Calu3 (cell line): ENCODE data around the gene GSTO1. TPM values are rescaled to one million over a fixed set of nuclear protein-coding genes. Genes with fewer than 3 reads are reported as not detected.

Source experiments
- BruUV-seq: library from RNA; stranded (reverse); fragments of 400-500 nt; replicated peaks from 2 replicates; lab custom pipeline; 2021; lab: Mats Ljungman, UMichigan
- CTCF ChIA-PET: fragments of 300-600 bp; sonication (Branson Sonifier 250); formaldehyde crosslinking; loops from one replicate; lab custom pipeline; 2022; ENCODE audit warnings: antibody characterized with exemption; lab: Charles Lee
- DNase-seq: peaks from one replicate; pipeline ENCODE4 v3.0.0; 2022
- H3K27ac Mint-ChIP-seq: one replicate; pipeline ENCODE4 v1.8.0; 2022; ENCODE audit warnings: mixed read lengths; ENCODE audit not compliant: unreplicated experiment
- H3K27me3 Mint-ChIP-seq: one replicate; pipeline ENCODE4 v1.8.0; 2022; ENCODE audit warnings: mixed read lengths; ENCODE audit not compliant: unreplicated experiment
- H3K36me3 Mint-ChIP-seq: one replicate; pipeline ENCODE4 v1.8.0; 2022; ENCODE audit warnings: mild to moderate bottlenecking, moderate library complexity, mixed read lengths; ENCODE audit not compliant: insufficient read depth, unreplicated experiment
- H3K4me1 Mint-ChIP-seq: one replicate; pipeline ENCODE4 v1.8.0; 2022; ENCODE audit warnings: mild to moderate bottlenecking, low read depth, mixed read lengths; ENCODE audit not compliant: unreplicated experiment
- H3K4me3 Mint-ChIP-seq: one replicate; pipeline ENCODE4 v1.8.0; 2022; ENCODE audit warnings: mild to moderate bottlenecking, low read depth, moderate library complexity, mixed read lengths; ENCODE audit not compliant: unreplicated experiment
- H3K9me3 Mint-ChIP-seq: one replicate; pipeline ENCODE4 v1.8.0; 2022; ENCODE audit warnings: low read depth, mixed read lengths; ENCODE audit not compliant: unreplicated experiment
- CTCF ChIP-seq: fragments of 200-600 bp; IDR thresholded peaks from one replicate; pipeline ENCODE4 v1.8.0; 2022; ENCODE audit warnings: antibody characterized with exemption; ENCODE audit not compliant: unreplicated experiment
- intact Hi-C: fragments of 100-400 bp; cut with micrococcal nuclease; formaldehyde crosslinking; loops from one replicate; pipeline ENCODE4 v1.10.0; 2022; ENCODE audit not compliant: unreplicated experiment
- total RNA-seq: library from RNA; stranded (reverse); gene quantifications from 2 replicates; pipeline ENCODE4 v1.2.3, GENCODE V29; 2022

The GSTO1 gene
- total RNA-seq, 1 experiment from 2014 or later, result 61.5 TPM

GRCh38 chr10:104304356-104304745, 49.7 kb downstream of the GSTO1 start:
- Mint-ChIP-seq H3K27ac (no peak overlapping the region), H3K36me3 (peaks cover 8% of the 10 kb centered on the region), H3K27me3 (no peaks in the 10 kb centered on the region), H3K4me3 (no peak overlapping the region), H3K9me3 (peaks cover 5% of the 10 kb centered on the region), H3K4me1 (peaks cover 9% of the 10 kb centered on the region)
- intact Hi-C loops, result no loop called here
- CTCF ChIA-PET, result no interaction called here
- no peak for TF ChIP-seq CTCF
- no TSS peak for BruUV-seq
- DNase-seq, result no peak

GRCh38 chr10:104304927-104305326, 50.2 kb downstream of the GSTO1 start:
- H3K9me3 Mint-ChIP-seq, result peaks cover 5% of the 10 kb centered on the region
- intact Hi-C loops, result loop anchor here (1.0 kb wide), 1 partner anchor 45 kb away; no protein-coding TSS in a partner anchor
- H3K27me3 Mint-ChIP-seq, result no peaks in the 10 kb centered on the region
- no peak overlapping the region for H3K27ac Mint-ChIP-seq
- H3K4me3 Mint-ChIP-seq, result no peak overlapping the region
- no peak for TF ChIP-seq CTCF
- peaks cover 8% of the 10 kb centered on the region for H3K36me3 Mint-ChIP-seq
- no TSS peak for BruUV-seq
- no peak for DNase-seq
- H3K4me1 Mint-ChIP-seq, result peaks cover 9% of the 10 kb centered on the region
- CTCF ChIA-PET, result interaction anchor here (1.6 to 2.6 kb wide), 4 partner anchors 33 to 318 kb away, joined by 5 to 13 read pairs (median 6); partner anchors contain the start of genes CFAP58 and ITPRIP

- no TSS peak for BruUV-seq
- no peak for TF ChIP-seq CTCF
- no peaks in the 10 kb centered on the region for H3K27me3 Mint-ChIP-seq
- no peak overlapping the region for H3K27ac Mint-ChIP-seq
- peaks cover 8% of the 10 kb centered on the region for H3K36me3 Mint-ChIP-seq
- intact Hi-C loops, result no loop called here
- peaks cover 9% of the 10 kb centered on the region for H3K4me1 Mint-ChIP-seq
- no peak overlapping the region for H3K4me3 Mint-ChIP-seq
- CTCF ChIA-PET, result interaction anchor here (2.1 to 2.6 kb wide), 2 partner anchors 31 to 43 kb away, joined by 7 to 13 read pairs; partner anchors contain the start of gene ITPRIP
- no peak for DNase-seq
- peaks cover 5% of the 10 kb centered on the region for H3K9me3 Mint-ChIP-seq
Measured at GRCh38 chr10:104306897-104307296, 52.2 kb downstream of the GSTO1 start.

- no peak for TF ChIP-seq CTCF
- peaks cover 5% of the 10 kb centered on the region for H3K9me3 Mint-ChIP-seq
- H3K36me3 Mint-ChIP-seq, result peaks cover 8% of the 10 kb centered on the region
- CTCF ChIA-PET, result interaction anchor here (2.6 kb wide), 1 partner anchor 42 kb away, joined by 7 read pairs; no protein-coding TSS in a partner anchor
- H3K4me3 Mint-ChIP-seq, result no peak overlapping the region
- no peak for DNase-seq
- H3K4me1 Mint-ChIP-seq, result peaks cover 9% of the 10 kb centered on the region
- H3K27me3 Mint-ChIP-seq, result no peaks in the 10 kb centered on the region
- no TSS peak for BruUV-seq
- no peak overlapping the region for H3K27ac Mint-ChIP-seq
- intact Hi-C loops, result no loop called here
Measured at GRCh38 chr10:104307576-104308438, 53.1 kb downstream of the GSTO1 start.
